HEK293 (cell line): ENCODE results near the gene KLK3.

ENCODE experiments used
- CTCF ChIA-PET: fragments of 350-600 bp; formaldehyde crosslinking; extraction: SDS; loops from one replicate; lab custom pipeline; 2021; ENCODE audit warnings: antibody characterized with exemption; lab: Yijun Ruan, JAX
- POLR2A ChIA-PET: fragments of 300-600 bp; formaldehyde crosslinking; extraction: SDS; loops from one replicate; lab custom pipeline; 2020; ENCODE audit warnings: antibody characterized with exemption, inconsistent platforms; lab: Yijun Ruan, JAX
- H3K27ac ChIP-seq: fragments of 200-500 bp; sonication (Bioruptor generic); 2 replicates; pipeline ENCODE4 v1.5.1; 2014; ENCODE audit warnings: low read depth, low read length, control low read depth, inconsistent platforms; ENCODE audit errors: extremely low read depth
- H3K36me3 ChIP-seq, 2 experiments: fragments of 200-500 bp in 1 of 2; sonication (Bioruptor generic) in 1 of 2; 1 replicate in 1 of 2; 2 replicates in 1 of 2; pipeline ENCODE4 v1.5.1; 2014 to 2017; ENCODE audit warnings: inconsistent platforms in 2 of 2, low read length in 2 of 2; ENCODE audit not compliant: control insufficient read depth in 2 of 2, insufficient read depth in 1 of 2
- H3K4me1 ChIP-seq: fragments of 200-500 bp; sonication (Bioruptor generic); 2 replicates; pipeline ENCODE4 v1.5.1; 2014; ENCODE audit warnings: mild to moderate bottlenecking, low read length, inconsistent platforms; ENCODE audit not compliant: control insufficient read depth, insufficient read depth
- H3K4me3 ChIP-seq: 2 replicates; pipeline ENCODE4 v1.5.1; 2011; ENCODE audit warnings: low read depth, mild to moderate bottlenecking, control low read depth, low read length, moderate library complexity
- H3K9me3 ChIP-seq: fragments of 200-500 bp; sonication (Bioruptor generic); 2 replicates; pipeline ENCODE4 v1.5.1; 2014; ENCODE audit warnings: low read depth, low read length, inconsistent platforms; ENCODE audit not compliant: control insufficient read depth, insufficient read depth
- GLI2 ChIP-seq: fragments of 450-650 bp; formaldehyde crosslinking; IDR thresholded peaks from 2 replicates; pipeline ENCODE4; 2017; ENCODE audit warnings: missing biosample characterization, missing genetic modification characterization, low read depth, borderline replicate concordance
- GLIS1 ChIP-seq: fragments of 450-650 bp; formaldehyde crosslinking; IDR thresholded peaks from 2 replicates; pipeline ENCODE4 v1.5.1; 2016; ENCODE audit warnings: missing biosample characterization, missing genetic modification characterization
- KLF1 ChIP-seq: fragments of 450-650 bp; formaldehyde crosslinking; IDR thresholded peaks from 2 replicates; pipeline ENCODE4 v1.5.1; 2016; ENCODE audit warnings: missing biosample characterization, missing genetic modification characterization
- KLF7 ChIP-seq: fragments of 450-650 bp; formaldehyde crosslinking; IDR thresholded peaks from 2 replicates; pipeline ENCODE4 v1.5.1; 2016; ENCODE audit warnings: missing biosample characterization, missing genetic modification characterization, borderline replicate concordance
- KLF8 ChIP-seq: fragments of 450-650 bp; formaldehyde crosslinking; IDR thresholded peaks from 2 replicates; pipeline ENCODE4 v1.5.1; 2016; ENCODE audit warnings: missing biosample characterization, missing genetic modification characterization
- OSR2 ChIP-seq: fragments of 450-650 bp; formaldehyde crosslinking; IDR thresholded peaks from 2 replicates; pipeline ENCODE4 v1.5.1; 2016; ENCODE audit warnings: missing biosample characterization, missing genetic modification characterization
- PRDM1 ChIP-seq: fragments of 450-650 bp; formaldehyde crosslinking; IDR thresholded peaks from 2 replicates; pipeline ENCODE4; 2016; ENCODE audit warnings: missing biosample characterization, missing genetic modification characterization
- SP2 ChIP-seq: fragments of 450-650 bp; formaldehyde crosslinking; IDR thresholded peaks from 2 replicates; pipeline ENCODE4 v1.5.1; 2016; ENCODE audit warnings: missing biosample characterization, missing genetic modification characterization
- SP3 ChIP-seq: fragments of 450-650 bp; formaldehyde crosslinking; IDR thresholded peaks from 2 replicates; pipeline ENCODE4 v1.5.1; 2016; ENCODE audit warnings: missing biosample characterization, missing genetic modification characterization
- ZIC2 ChIP-seq: fragments of 450-650 bp; formaldehyde crosslinking; IDR thresholded peaks from 2 replicates; pipeline ENCODE4 v1.5.1; 2016; ENCODE audit warnings: missing biosample characterization, missing genetic modification characterization
- ZNF16 ChIP-seq: fragments of 450-650 bp; formaldehyde crosslinking; IDR thresholded peaks from 2 replicates; pipeline ENCODE4 v1.5.1; 2016; ENCODE audit warnings: low read depth, missing biosample characterization, missing genetic modification characterization
- ZNF335 ChIP-seq: fragments of 450-650 bp; formaldehyde crosslinking; conservative IDR thresholded peaks from 2 replicates; pipeline ENCODE4 v1.5.1; 2016; ENCODE audit warnings: missing biosample characterization, missing genetic modification characterization
- ZNF600 ChIP-seq: fragments of 450-650 bp; formaldehyde crosslinking; IDR thresholded peaks from 2 replicates; pipeline ENCODE4 v1.5.1; 2016; ENCODE audit warnings: missing biosample characterization, missing genetic modification characterization
- ZNF768 ChIP-seq: fragments of 450-650 bp; formaldehyde crosslinking; IDR thresholded peaks from 2 replicates; pipeline ENCODE4 v1.5.1; 2018; ENCODE audit warnings: missing biosample characterization, mild to moderate bottlenecking, missing genetic modification characterization
- ZXDB ChIP-seq: fragments of 450-650 bp; formaldehyde crosslinking; IDR thresholded peaks from 2 replicates; pipeline ENCODE4 v1.5.1; 2016; ENCODE audit warnings: missing biosample characterization, missing genetic modification characterization
- TF ChIP-seq, protein P1 (sequence below): fragments of 450-650 bp; formaldehyde crosslinking; IDR thresholded peaks from 2 replicates; pipeline ENCODE4 v1.5.1; 2017; ENCODE audit warnings: missing biosample characterization, mild to moderate bottlenecking, missing genetic modification characterization, moderate library complexity
- TF ChIP-seq, protein P2 (sequence below): fragments of 450-650 bp; formaldehyde crosslinking; IDR thresholded peaks from 2 replicates; pipeline ENCODE4 v1.5.1; 2016; ENCODE audit warnings: missing biosample characterization, missing genetic modification characterization
- TF ChIP-seq, protein P3 (sequence below): fragments of 450-650 bp; formaldehyde crosslinking; IDR thresholded peaks from 2 replicates; pipeline ENCODE4 v1.5.1; 2016; ENCODE audit warnings: missing biosample characterization, missing genetic modification characterization
- TF ChIP-seq, protein P4 (sequence below): fragments of 450-650 bp; formaldehyde crosslinking; IDR thresholded peaks from 2 replicates; pipeline ENCODE4 v1.5.0; 2017; ENCODE audit warnings: missing biosample characterization, missing genetic modification characterization, borderline replicate concordance

Gene KLK3

DNA sequence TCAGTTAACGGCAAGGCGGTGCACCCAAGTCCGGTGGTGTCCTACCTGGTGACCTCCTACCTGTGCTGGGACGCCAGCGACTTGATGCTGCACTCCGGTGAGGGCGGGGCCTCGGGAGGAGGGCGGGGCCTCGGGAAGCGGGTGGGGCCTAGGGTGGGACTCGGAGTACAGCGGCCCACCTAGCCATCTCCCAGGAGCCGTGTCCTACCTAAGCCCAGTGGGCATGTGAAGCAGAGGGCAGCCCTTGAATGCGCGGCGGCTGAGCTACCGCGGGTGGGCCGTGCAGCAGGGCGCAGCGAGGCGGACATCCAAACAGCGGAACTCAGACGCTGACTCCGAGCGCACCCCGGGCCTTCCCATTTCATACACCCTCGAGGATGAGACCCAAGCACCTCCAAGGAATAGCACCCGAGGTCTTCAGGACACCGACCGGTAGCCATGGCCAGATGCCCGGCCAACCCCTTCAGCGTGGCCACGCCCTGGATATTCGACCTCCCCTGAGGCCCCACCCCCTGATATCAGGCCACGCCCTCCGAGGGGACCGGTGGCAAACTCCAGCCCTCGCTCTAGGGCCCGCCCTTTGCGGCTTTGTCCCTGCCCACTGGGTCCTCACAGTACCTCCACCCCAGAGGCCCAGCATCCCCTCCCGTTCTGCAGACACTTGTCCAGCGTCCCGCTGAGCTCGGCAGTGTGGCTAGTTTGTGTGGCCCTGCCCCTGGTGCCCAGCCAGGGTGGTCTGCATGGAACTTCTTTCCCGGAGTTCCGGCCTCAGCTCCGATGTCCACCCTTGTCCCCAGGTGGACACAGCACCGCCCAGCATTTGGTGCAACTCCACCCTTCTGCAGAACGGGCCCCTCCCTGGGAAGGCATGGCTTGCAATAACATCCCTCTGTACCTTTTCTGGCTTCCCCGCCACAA is 36.5 kb upstream of the KLK3 start (continued):
- TF ChIP-seq, protein P1, sequence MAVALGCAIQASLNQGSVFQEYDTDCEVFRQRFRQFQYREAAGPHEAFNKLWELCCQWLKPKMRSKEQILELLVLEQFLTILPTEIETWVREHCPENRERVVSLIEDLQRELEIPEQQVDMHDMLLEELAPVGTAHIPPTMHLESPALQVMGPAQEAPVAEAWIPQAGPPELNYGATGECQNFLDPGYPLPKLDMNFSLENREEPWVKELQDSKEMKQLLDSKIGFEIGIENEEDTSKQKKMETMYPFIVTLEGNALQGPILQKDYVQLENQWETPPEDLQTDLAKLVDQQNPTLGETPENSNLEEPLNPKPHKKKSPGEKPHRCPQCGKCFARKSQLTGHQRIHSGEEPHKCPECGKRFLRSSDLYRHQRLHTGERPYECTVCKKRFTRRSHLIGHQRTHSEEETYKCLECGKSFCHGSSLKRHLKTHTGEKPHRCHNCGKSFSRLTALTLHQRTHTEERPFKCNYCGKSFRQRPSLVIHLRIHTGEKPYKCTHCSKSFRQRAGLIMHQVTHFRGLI (tag by site-specific recombination) = peak; percentile 29
- TF ChIP-seq ZXDB (tag by site-specific recombination) (peak; percentile 52), SP2 (tag by site-specific recombination) (peak; percentile 68), SP3 (peak; percentile 89), KLF8 (tag by site-specific recombination) (peak; percentile 73), GLI2 (tag by site-specific recombination) (no peak), OSR2 (tag by site-specific recombination) (0 out of 2 replicates have a peak, but pooled peaks have one; percentile 52), ZNF600 (tag by site-specific recombination) (peak; percentile 60; the same call in 1 of the 2 replicates), KLF1 (tag by site-specific recombination) (peak; percentile 98), KLF7 (tag by site-specific recombination) (0 out of 2 replicates have a peak, but pooled peaks have one; percentile 56), ZIC2 (tag by site-specific recombination) (peak; percentile 86)
- TF ChIP-seq, protein P2, sequence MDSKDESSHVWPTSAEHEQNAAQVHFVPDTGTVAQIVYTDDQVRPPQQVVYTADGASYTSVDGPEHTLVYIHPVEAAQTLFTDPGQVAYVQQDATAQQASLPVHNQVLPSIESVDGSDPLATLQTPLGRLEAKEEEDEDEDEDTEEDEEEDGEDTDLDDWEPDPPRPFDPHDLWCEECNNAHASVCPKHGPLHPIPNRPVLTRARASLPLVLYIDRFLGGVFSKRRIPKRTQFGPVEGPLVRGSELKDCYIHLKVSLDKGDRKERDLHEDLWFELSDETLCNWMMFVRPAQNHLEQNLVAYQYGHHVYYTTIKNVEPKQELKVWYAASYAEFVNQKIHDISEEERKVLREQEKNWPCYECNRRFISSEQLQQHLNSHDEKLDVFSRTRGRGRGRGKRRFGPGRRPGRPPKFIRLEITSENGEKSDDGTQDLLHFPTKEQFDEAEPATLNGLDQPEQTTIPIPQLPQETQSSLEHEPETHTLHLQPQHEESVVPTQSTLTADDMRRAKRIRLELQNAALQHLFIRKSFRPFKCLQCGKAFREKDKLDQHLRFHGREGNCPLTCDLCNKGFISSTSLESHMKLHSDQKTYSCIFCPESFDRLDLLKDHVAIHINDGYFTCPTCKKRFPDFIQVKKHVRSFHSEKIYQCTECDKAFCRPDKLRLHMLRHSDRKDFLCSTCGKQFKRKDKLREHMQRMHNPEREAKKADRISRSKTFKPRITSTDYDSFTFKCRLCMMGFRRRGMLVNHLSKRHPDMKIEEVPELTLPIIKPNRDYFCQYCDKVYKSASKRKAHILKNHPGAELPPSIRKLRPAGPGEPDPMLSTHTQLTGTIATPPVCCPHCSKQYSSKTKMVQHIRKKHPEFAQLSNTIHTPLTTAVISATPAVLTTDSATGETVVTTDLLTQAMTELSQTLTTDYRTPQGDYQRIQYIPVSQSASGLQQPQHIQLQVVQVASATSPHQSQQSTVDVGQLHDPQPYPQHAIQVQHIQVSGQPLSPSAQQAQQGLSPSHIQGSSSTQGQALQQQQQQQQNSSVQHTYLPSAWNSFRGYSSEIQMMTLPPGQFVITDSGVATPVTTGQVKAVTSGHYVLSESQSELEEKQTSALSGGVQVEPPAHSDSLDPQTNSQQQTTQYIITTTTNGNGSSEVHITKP (tag by site-specific recombination) = 0 out of 2 replicates have a peak, but pooled peaks have one; percentile 27

DNA sequence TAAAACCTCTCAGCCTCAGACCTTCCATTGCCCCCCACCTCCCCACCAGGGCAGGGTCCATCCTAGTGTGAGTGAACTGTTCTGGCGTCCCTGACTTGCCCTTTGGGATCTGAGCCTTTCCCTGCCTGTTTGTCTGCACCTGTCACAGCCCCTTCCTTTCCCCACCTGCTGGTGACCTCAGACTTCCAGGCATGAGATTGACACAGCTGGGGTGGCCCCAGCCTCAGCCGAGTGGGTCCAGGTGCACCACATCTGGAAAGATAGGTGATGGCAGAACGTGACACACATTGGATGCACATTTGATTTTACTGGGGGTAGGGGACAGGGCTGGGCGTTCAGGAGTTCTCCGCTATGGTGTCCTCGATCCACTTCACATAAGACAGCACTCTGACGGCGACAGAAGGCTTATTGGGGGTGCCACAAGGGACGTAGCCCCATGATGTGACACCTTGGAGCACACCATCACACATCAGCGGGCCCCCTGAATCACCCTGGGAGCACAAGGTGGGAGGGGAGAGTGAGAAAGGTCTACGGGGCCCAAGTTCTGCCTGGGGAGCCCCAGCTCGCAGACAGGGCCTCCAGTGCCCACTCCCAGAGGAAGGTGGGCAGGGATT is 35.7 kb upstream of the KLK3 start:
- no peak overlapping the region for H3K27ac ChIP-seq
- no peak overlapping the region for H3K4me3 ChIP-seq
- no peaks in the 10 kb centered on the region for H3K9me3 ChIP-seq
- TF ChIP-seq, protein P3, sequence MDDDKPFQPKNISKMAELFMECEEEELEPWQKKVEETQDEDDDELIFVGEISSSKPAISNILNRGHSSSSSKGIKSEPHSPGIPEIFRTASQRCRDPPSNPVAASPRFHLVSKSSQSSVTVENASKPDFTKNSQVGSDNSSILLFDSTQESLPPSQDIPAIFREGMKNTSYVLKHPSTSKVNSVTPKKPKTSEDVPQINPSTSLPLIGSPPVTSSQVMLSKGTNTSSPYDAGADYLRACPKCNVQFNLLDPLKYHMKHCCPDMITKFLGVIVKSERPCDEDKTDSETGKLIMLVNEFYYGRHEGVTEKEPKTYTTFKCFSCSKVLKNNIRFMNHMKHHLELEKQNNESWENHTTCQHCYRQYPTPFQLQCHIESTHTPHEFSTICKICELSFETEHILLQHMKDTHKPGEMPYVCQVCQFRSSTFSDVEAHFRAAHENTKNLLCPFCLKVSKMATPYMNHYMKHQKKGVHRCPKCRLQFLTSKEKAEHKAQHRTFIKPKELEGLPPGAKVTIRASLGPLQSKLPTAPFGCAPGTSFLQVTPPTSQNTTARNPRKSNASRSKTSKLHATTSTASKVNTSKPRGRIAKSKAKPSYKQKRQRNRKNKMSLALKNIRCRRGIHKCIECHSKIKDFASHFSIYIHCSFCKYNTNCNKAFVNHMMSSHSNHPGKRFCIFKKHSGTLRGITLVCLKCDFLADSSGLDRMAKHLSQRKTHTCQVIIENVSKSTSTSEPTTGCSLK (tag by site-specific recombination) = no peak
- TF ChIP-seq ZNF335 (tag by site-specific recombination) (no peak), ZNF768 (tag by site-specific recombination) (no peak), ZXDB (tag by site-specific recombination) (no peak), GLIS1 (no peak), PRDM1 (tag by site-specific recombination) (0 out of 2 replicates have a peak, but pooled peaks have one; percentile 9), ZNF16 (tag by site-specific recombination) (no peak)
- TF ChIP-seq, protein P4, sequence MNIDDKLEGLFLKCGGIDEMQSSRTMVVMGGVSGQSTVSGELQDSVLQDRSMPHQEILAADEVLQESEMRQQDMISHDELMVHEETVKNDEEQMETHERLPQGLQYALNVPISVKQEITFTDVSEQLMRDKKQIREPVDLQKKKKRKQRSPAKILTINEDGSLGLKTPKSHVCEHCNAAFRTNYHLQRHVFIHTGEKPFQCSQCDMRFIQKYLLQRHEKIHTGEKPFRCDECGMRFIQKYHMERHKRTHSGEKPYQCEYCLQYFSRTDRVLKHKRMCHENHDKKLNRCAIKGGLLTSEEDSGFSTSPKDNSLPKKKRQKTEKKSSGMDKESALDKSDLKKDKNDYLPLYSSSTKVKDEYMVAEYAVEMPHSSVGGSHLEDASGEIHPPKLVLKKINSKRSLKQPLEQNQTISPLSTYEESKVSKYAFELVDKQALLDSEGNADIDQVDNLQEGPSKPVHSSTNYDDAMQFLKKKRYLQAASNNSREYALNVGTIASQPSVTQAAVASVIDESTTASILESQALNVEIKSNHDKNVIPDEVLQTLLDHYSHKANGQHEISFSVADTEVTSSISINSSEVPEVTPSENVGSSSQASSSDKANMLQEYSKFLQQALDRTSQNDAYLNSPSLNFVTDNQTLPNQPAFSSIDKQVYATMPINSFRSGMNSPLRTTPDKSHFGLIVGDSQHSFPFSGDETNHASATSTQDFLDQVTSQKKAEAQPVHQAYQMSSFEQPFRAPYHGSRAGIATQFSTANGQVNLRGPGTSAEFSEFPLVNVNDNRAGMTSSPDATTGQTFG (tag by site-specific recombination) = no peak
- H3K36me3 ChIP-seq = no peaks in the 10 kb centered on the region
- H3K4me1 ChIP-seq = no peaks in the 10 kb centered on the region
- CTCF ChIA-PET = interaction anchor here (0.7 kb wide), 1 partner anchor 115 kb away, joined by 3 read pairs; no protein-coding TSS in a partner anchor
- POLR2A ChIA-PET = interaction anchor here (1.3 to 1.5 kb wide), 2 partner anchors 14 to 15 kb away, joined by 6 to 10 read pairs; no protein-coding TSS in a partner anchor
